Measurements from ENCODE around the gene GLI1. TPM values are rescaled to one million over a fixed set of nuclear protein-coding genes. Genes with fewer than 3 reads are reported as not detected.

GLI1 gene
- polyA plus RNA-seq, 1 donor (not counting 4 experiments of a cell fraction or from before 2014, with no cell fraction given) = 1.0 TPM

DNA sequence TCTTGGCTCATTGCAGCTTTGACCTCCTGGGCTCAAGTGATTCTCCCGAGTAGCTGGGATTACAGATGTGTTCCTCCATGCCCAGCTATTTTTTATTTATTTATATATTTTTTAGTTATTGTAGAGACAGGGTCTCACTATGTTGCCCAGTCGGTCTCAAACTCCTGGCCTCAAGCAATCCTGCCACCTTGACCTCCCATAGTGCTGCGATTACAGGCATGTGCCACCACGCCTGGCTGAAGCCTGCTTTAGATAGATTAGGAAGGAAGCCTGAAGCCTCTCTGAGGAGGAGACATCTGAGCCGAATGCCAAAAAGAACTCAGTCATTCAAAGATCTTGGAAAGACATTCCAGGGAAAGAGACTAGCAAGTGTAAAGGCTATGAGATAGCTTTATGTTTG is 14.8 kb upstream of the GLI1 start:
- FAIRE-seq = no peak
- Histone ChIP-seq H3K4me3 (ENCODE audit: control insufficient read depth in 2 of 3, extremely low read depth in 1 of 3, insufficient read depth in 2 of 3, low read depth in 1 of 3, low read length in 3 of 3) (no peak overlapping the region), H3K9ac (ENCODE audit: control insufficient read depth, extremely low read depth, insufficient read depth, low read length) (no peak overlapping the region), H3K4me1 (ENCODE audit: control insufficient read depth, extremely low read depth, insufficient read depth, low read length) (no peaks in the 10 kb centered on the region), H4K20me1 (ENCODE audit: control insufficient read depth, extremely low read depth, insufficient read depth, low read length) (no peaks in the 10 kb centered on the region), H3K36me3 (ENCODE audit: control insufficient read depth in 2 of 2, extremely low read depth in 1 of 2, insufficient read depth in 2 of 2, low read length in 2 of 2) (no peaks in the 10 kb centered on the region), H3K79me2 (ENCODE audit: control insufficient read depth, insufficient read depth, low read length) (no peaks in the 10 kb centered on the region), H3K9me3 (ENCODE audit: control insufficient read depth, low read depth, low read length) (no peaks in the 10 kb centered on the region), H2AFZ (ENCODE audit: control insufficient read depth, low read length) (no peak overlapping the region), H3K4me2 (ENCODE audit: control insufficient read depth, extremely low read depth, insufficient read depth, low read depth, low read length) (no peak overlapping the region), H3K9me1 (ENCODE audit: control insufficient read depth, extremely low read depth, insufficient read depth, low read length) (no peaks in the 10 kb centered on the region), H3K27ac (ENCODE audit: control insufficient read depth, insufficient read depth, low read length) (no peak overlapping the region), H3K27me3 (ENCODE audit: control insufficient read depth, extremely low read depth, insufficient read depth, low read length) (no peaks in the 10 kb centered on the region)
- dilution Hi-C loops (cut with MboI; ENCODE audit: extremely low pct_ligation_motif_present, low sequenced_read_pairs) = no loop called here
- no peak for DNase-seq (ENCODE audit: low read depth, low spot score)
- no peak for TF ChIP-seq EZH2 (IDR thresholded peaks at IDR 0.05; ENCODE audit: low read length)

DNA sequence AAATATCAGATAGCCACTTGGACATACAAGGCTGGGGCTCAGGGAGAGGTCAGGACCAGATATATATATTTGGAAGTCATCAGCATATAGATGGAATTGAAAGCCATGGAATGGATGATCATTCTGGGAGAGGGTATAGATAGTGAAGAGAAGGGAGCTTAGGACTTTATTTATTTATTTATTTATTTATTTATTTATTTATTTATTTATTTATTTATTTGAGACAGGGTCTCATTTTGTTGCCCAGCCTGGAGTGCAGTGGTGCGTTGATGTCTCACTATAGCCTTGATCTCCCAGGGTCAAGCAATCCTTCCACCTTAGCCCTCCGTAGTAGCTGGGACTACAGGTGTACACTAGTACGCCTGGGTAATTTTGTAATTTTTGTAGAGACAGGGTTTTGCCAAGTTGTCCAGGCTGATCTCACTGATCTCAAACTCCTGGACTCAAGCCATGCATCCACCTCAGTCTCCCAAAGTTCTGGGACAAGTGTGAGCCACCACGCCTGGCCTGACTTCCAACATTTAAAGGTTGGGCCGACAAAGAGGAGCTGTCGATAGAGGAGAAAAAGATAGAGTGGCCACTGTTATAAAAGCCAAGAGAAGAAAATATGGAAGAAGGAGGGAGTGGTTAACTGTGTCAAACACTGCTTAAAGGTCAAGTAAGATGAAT is 13.2 kb upstream of the GLI1 start:
- H2AFZ ChIP-seq (ENCODE audit: control insufficient read depth, low read length) = no peak overlapping the region
- no peaks in the 10 kb centered on the region for H3K79me2 ChIP-seq (ENCODE audit: control insufficient read depth, insufficient read depth, low read length)
- TF ChIP-seq EZH2 (IDR thresholded peaks at IDR 0.05; ENCODE audit: low read length) = no peak
- TF ChIP-seq, protein P1, sequence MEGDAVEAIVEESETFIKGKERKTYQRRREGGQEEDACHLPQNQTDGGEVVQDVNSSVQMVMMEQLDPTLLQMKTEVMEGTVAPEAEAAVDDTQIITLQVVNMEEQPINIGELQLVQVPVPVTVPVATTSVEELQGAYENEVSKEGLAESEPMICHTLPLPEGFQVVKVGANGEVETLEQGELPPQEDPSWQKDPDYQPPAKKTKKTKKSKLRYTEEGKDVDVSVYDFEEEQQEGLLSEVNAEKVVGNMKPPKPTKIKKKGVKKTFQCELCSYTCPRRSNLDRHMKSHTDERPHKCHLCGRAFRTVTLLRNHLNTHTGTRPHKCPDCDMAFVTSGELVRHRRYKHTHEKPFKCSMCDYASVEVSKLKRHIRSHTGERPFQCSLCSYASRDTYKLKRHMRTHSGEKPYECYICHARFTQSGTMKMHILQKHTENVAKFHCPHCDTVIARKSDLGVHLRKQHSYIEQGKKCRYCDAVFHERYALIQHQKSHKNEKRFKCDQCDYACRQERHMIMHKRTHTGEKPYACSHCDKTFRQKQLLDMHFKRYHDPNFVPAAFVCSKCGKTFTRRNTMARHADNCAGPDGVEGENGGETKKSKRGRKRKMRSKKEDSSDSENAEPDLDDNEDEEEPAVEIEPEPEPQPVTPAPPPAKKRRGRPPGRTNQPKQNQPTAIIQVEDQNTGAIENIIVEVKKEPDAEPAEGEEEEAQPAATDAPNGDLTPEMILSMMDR (optimal IDR thresholded peaks at IDR 0.05 in 1 of 3, IDR thresholded peaks at IDR 0.05 in 1 of 3, conservative IDR thresholded peaks at IDR 0.05 in 1 of 3; ENCODE audit: extremely low read depth in 1 of 3, insufficient read depth in 2 of 3, low read length in 3 of 3) = no peak
- no peaks in the 10 kb centered on the region for H3K9me1 ChIP-seq (ENCODE audit: control insufficient read depth, extremely low read depth, insufficient read depth, low read length)
- H3K27ac ChIP-seq (ENCODE audit: control insufficient read depth, insufficient read depth, low read length) = no peak overlapping the region
- no peaks in the 10 kb centered on the region for H3K36me3 ChIP-seq (ENCODE audit: control insufficient read depth in 2 of 2, extremely low read depth in 1 of 2, insufficient read depth in 2 of 2, low read length in 2 of 2)
- no peak overlapping the region for H3K4me3 ChIP-seq (ENCODE audit: control insufficient read depth in 2 of 3, extremely low read depth in 1 of 3, insufficient read depth in 2 of 3, low read depth in 1 of 3, low read length in 3 of 3)
- H3K9me3 ChIP-seq (ENCODE audit: control insufficient read depth, low read depth, low read length) = no peaks in the 10 kb centered on the region
- dilution Hi-C loops (cut with MboI; ENCODE audit: extremely low pct_ligation_motif_present, low sequenced_read_pairs) = no loop called here
- DNase-seq (ENCODE audit: low read depth, low spot score) = no peak
- no peaks in the 10 kb centered on the region for H3K4me1 ChIP-seq (ENCODE audit: control insufficient read depth, extremely low read depth, insufficient read depth, low read length)
- no peaks in the 10 kb centered on the region for H4K20me1 ChIP-seq (ENCODE audit: control insufficient read depth, extremely low read depth, insufficient read depth, low read length)
- H3K27me3 ChIP-seq (ENCODE audit: control insufficient read depth, extremely low read depth, insufficient read depth, low read length) = peaks cover 4% of the 10 kb centered on the region
- no peak for FAIRE-seq
- no peak overlapping the region for H3K9ac ChIP-seq (ENCODE audit: control insufficient read depth, extremely low read depth, insufficient read depth, low read length)
- no peak overlapping the region for H3K4me2 ChIP-seq (ENCODE audit: control insufficient read depth, extremely low read depth, insufficient read depth, low read depth, low read length)

DNA sequence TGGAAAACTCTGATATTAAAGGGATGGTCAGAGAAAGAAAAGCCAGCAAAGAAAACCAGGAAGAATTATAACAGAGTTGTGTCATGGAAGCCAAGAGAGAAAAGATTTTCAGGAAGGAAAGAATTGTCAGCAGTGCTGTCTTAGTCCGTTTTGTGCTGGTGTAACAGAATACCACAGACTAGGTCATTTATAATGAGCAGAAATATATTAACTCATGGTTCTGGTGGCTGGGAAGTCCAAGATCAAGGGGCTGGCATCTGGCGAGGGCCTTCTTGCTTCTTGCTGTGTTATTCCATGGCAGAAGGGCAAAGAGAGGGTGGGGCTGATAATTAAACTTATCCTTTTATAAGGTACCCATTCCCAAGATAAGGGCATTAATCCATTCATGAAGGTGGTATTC is 10.9 kb upstream of the GLI1 start:
- FAIRE-seq (no peak), DNase-seq (ENCODE audit: low read depth, low spot score) (no peak)
- no peaks in the 10 kb centered on the region for H4K20me1 ChIP-seq (ENCODE audit: control insufficient read depth, extremely low read depth, insufficient read depth, low read length)
- H3K4me1 ChIP-seq (ENCODE audit: control insufficient read depth, extremely low read depth, insufficient read depth, low read length) = no peaks in the 10 kb centered on the region
- H3K9ac ChIP-seq (ENCODE audit: control insufficient read depth, extremely low read depth, insufficient read depth, low read length) = no peak overlapping the region
- no peak overlapping the region for H2AFZ ChIP-seq (ENCODE audit: control insufficient read depth, low read length)
- no peaks in the 10 kb centered on the region for H3K36me3 ChIP-seq (ENCODE audit: control insufficient read depth in 2 of 2, extremely low read depth in 1 of 2, insufficient read depth in 2 of 2, low read length in 2 of 2)
- no peaks in the 10 kb centered on the region for H3K9me3 ChIP-seq (ENCODE audit: control insufficient read depth, low read depth, low read length)
- H3K9me1 ChIP-seq (ENCODE audit: control insufficient read depth, extremely low read depth, insufficient read depth, low read length) = no peaks in the 10 kb centered on the region
- TF ChIP-seq, protein P1 (optimal IDR thresholded peaks at IDR 0.05 in 1 of 3, IDR thresholded peaks at IDR 0.05 in 1 of 3, conservative IDR thresholded peaks at IDR 0.05 in 1 of 3; ENCODE audit: extremely low read depth in 1 of 3, insufficient read depth in 2 of 3, low read length in 3 of 3) = no peak
- no peak for TF ChIP-seq EZH2 (IDR thresholded peaks at IDR 0.05; ENCODE audit: low read length)
- no peaks in the 10 kb centered on the region for H3K79me2 ChIP-seq (ENCODE audit: control insufficient read depth, insufficient read depth, low read length)
- H3K4me2 ChIP-seq (ENCODE audit: control insufficient read depth, extremely low read depth, insufficient read depth, low read depth, low read length) = no peak overlapping the region
- peaks cover 7% of the 10 kb centered on the region for H3K27me3 ChIP-seq (ENCODE audit: control insufficient read depth, extremely low read depth, insufficient read depth, low read length)
- no peak overlapping the region for H3K27ac ChIP-seq (ENCODE audit: control insufficient read depth, insufficient read depth, low read length)
- dilution Hi-C loops (cut with MboI; ENCODE audit: extremely low pct_ligation_motif_present, low sequenced_read_pairs) = no loop called here
- no peak overlapping the region for H3K4me3 ChIP-seq (ENCODE audit: control insufficient read depth in 2 of 3, extremely low read depth in 1 of 3, insufficient read depth in 2 of 3, low read depth in 1 of 3, low read length in 3 of 3)
